ENCODE results near the gene DPP6. TPM values are rescaled to one million over a fixed set of nuclear protein-coding genes. Genes with fewer than 3 reads are reported as not detected.

Gene DPP6
- total RNA-seq, 1 donor from 2014 or later, result not detected

- intact Hi-C loops (cut with micrococcal nuclease), result no loop called here
- H3K4me3 Mint-ChIP-seq, result no peak overlapping the region
- H3K27me3 Mint-ChIP-seq, result no peaks in the 10 kb centered on the region
- H3K36me3 Mint-ChIP-seq (ENCODE audit: low read depth), result no peaks in the 10 kb centered on the region
- ChIA-PET CTCF (interaction anchor here (0.8 kb wide), 1 partner anchor 25 kb away, joined by 3 read pairs; no protein-coding TSS in a partner anchor), POLR2A (no interaction called here)
- H3K9me3 Mint-ChIP-seq, result no peaks in the 10 kb centered on the region
- H3K4me1 Mint-ChIP-seq, result no peaks in the 10 kb centered on the region
- no peak for DNase-seq
- no peak overlapping the region for H3K27ac Mint-ChIP-seq
- no peak for TF ChIP-seq CTCF (IDR thresholded peaks at IDR 0.05)
- ATAC-seq (ENCODE audit: low read depth), result no peak
These were observed 694.6 kb downstream of the DPP6 start for GRCh38 chr7:154746571-154747360.

- ATAC-seq (ENCODE audit: low read depth) (no peak), DNase-seq (no peak)
- Mint-ChIP-seq H3K4me1 (no peaks in the 10 kb centered on the region), H3K4me3 (no peak overlapping the region), H3K36me3 (ENCODE audit: low read depth) (no peaks in the 10 kb centered on the region), H3K27me3 (no peaks in the 10 kb centered on the region), H3K9me3 (no peaks in the 10 kb centered on the region), H3K27ac (no peak overlapping the region)
- ChIA-PET CTCF (no interaction called here), POLR2A (no interaction called here)
- intact Hi-C loops (cut with micrococcal nuclease), result no loop called here
- TF ChIP-seq CTCF (IDR thresholded peaks at IDR 0.05), result no peak
These were observed 696.0 kb downstream of the DPP6 start for GRCh38 chr7:154748089-154748786.

GRCh38 chr7:154750353-154750801, 698.2 kb downstream of the DPP6 start:
- no peak for TF ChIP-seq CTCF (IDR thresholded peaks at IDR 0.05)
- CTCF ChIA-PET, result no interaction called here
- H3K36me3 Mint-ChIP-seq (ENCODE audit: low read depth), result no peaks in the 10 kb centered on the region
- ATAC-seq (ENCODE audit: low read depth) (no peak), DNase-seq (no peak)
- no peaks in the 10 kb centered on the region for H3K4me1 Mint-ChIP-seq
- H3K4me3 Mint-ChIP-seq, result no peak overlapping the region
- H3K27me3 Mint-ChIP-seq, result no peaks in the 10 kb centered on the region
- intact Hi-C loops (cut with micrococcal nuclease), result no loop called here
- no peaks in the 10 kb centered on the region for H3K9me3 Mint-ChIP-seq
- no peak overlapping the region for H3K27ac Mint-ChIP-seq
- POLR2A ChIA-PET, result no interaction called here

- Mint-ChIP-seq H3K9me3 (no peaks in the 10 kb centered on the region), H3K36me3 (ENCODE audit: low read depth) (no peaks in the 10 kb centered on the region), H3K4me1 (no peaks in the 10 kb centered on the region), H3K27ac (no peak overlapping the region), H3K4me3 (no peak overlapping the region), H3K27me3 (no peaks in the 10 kb centered on the region)
- DNase-seq, result no peak
- no peak for ATAC-seq (ENCODE audit: low read depth)
- POLR2A ChIA-PET, result no interaction called here
- intact Hi-C loops (cut with micrococcal nuclease), result no loop called here
- CTCF ChIA-PET, result no interaction called here
- TF ChIP-seq CTCF (IDR thresholded peaks at IDR 0.05), result no peak
These were observed 701.0 kb downstream of the DPP6 start for GRCh38 chr7:154753226-154753625.

- CTCF ChIA-PET, result no interaction called here
- no peak for ATAC-seq (ENCODE audit: low read depth)
- intact Hi-C loops (cut with micrococcal nuclease), result no loop called here
These were observed 705.6 kb downstream of the DPP6 start for GRCh38 chr7:154757756-154758155.

More at GRCh38 chr7:154757756-154758155, 705.6 kb downstream of the DPP6 start:
- no peak overlapping the region for H3K27ac Mint-ChIP-seq
- TF ChIP-seq CTCF (IDR thresholded peaks at IDR 0.05), result no peak
- no peaks in the 10 kb centered on the region for H3K36me3 Mint-ChIP-seq (ENCODE audit: low read depth)
- no peak overlapping the region for H3K4me3 Mint-ChIP-seq
- DNase-seq, result no peak
- POLR2A ChIA-PET, result no interaction called here
- H3K27me3 Mint-ChIP-seq, result no peaks in the 10 kb centered on the region
- no peaks in the 10 kb centered on the region for H3K4me1 Mint-ChIP-seq
- H3K9me3 Mint-ChIP-seq, result no peaks in the 10 kb centered on the region

All from activated B cell treated with CpG ODN at 0.5 μM for 24 hours (primary cell).